Retinal pigment epithelial cell (primary cell): Measurements from ENCODE around the gene ARFGAP1.
"Not testable (repeated sequence)": the region's sequence is repeated elsewhere in the genome, so short reads cannot be mapped to it uniquely, and the experiment has no call there.

ENCODE experiments used
- DNase-seq: peaks from one replicate; pipeline ENCODE4 v3.0.0-alpha.2; 2010; ENCODE audit warnings: low read depth
- H3K4me3 ChIP-seq: 2 replicates; pipeline ENCODE4 v1.5.1; 2011; ENCODE audit warnings: mild to moderate bottlenecking, low read length, control low read depth, moderate library complexity
- TF ChIP-seq, protein P1 (sequence below): conservative IDR thresholded peaks from 2 replicates; pipeline ENCODE4 v1.5.1; 2011; ENCODE audit warnings: low read depth, low read length, control low read depth, inconsistent platforms

The ARFGAP1 gene

DNA sequence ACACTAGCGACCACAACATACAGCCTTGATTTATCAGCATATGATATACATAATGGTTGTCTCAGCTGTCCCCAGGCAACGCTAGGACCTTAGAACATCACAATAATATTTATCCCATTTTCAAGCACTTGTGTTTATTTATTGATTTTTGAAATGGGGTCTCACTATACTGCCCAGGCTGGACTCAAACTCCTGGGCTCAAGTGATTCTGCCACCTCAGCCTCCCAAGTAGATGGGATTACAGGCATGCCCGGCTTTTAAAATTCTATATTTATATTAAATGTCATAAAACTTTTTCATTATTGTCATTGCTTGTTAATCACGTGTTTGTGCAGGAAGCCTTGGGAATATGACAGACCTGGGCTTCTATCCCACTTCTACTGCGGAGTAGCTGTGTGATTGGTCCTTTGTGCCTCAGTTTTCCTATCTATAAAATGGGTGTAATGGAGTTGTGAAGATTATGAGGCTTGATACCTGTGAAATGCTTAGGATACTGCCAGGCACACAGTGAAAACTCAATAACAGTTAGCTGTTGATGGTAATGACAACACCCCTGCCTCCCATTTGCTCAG lies 30.6 kb downstream of the ARFGAP1 start:
- H3K4me3 ChIP-seq, result no peak overlapping the region
- DNase-seq, result no peak
- TF ChIP-seq, protein P1, sequence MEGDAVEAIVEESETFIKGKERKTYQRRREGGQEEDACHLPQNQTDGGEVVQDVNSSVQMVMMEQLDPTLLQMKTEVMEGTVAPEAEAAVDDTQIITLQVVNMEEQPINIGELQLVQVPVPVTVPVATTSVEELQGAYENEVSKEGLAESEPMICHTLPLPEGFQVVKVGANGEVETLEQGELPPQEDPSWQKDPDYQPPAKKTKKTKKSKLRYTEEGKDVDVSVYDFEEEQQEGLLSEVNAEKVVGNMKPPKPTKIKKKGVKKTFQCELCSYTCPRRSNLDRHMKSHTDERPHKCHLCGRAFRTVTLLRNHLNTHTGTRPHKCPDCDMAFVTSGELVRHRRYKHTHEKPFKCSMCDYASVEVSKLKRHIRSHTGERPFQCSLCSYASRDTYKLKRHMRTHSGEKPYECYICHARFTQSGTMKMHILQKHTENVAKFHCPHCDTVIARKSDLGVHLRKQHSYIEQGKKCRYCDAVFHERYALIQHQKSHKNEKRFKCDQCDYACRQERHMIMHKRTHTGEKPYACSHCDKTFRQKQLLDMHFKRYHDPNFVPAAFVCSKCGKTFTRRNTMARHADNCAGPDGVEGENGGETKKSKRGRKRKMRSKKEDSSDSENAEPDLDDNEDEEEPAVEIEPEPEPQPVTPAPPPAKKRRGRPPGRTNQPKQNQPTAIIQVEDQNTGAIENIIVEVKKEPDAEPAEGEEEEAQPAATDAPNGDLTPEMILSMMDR, result no peak

DNA sequence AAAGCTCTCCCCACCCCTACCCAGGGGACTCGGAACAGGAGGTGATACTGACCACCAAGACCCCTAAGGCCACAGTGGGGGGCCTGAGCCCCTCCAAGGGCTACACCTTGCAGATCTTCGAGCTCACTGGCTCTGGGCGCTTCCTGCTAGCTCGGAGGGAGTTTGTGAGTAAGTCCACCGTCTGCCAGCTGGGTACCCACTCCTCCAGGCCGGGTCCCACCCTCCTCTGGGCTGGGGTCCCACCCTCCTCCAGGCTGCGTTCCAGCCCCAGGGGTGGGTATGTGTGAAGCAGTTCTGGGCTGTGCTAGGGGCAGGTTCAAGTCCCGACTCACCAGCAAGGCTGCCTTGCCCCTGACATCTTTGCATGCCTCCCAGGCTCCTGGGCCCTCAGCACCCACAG lies 32.8 kb downstream of the ARFGAP1 start:
- TF ChIP-seq, protein P1, result no peak
- no peak overlapping the region for H3K4me3 ChIP-seq
- DNase-seq, result no peak

DNA sequence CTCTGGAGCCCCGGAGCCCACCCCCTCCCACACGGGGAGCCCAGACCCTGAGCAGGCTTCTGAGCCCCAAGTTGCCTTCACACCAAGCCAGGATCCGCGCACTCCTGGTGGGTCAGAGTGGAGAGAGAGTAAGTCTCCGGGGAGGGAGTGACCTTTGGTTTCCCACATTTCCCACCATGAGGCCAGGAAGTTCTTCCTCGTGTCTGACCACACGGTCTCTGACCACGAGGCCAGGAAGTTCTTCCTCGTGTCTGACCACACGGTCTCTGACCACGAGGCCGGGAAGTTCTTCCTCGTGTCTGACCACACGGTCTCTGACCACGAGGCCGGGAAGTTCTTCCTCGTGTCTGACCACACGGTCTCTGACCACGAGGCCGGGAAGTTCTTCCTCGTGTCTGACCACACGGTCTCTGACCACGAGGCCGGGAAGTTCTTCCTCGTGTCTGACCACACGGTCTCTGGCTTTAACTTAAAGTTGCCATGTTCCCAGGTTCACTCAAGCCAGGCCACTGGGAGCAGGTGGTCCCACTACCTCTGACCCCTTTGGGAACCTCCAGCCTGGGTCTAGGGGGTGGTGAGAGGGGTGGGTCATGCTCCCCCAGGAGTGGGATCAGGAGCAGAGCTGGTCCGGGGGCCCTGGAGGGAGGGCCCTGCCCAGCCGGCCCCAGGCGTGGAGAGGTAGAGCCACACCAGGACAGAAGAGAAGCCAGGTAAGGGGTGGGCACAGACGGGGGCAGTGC lies 33.5 kb downstream of the ARFGAP1 start:
- not testable (repeated sequence) for H3K4me3 ChIP-seq, DNase-seq

DNA sequence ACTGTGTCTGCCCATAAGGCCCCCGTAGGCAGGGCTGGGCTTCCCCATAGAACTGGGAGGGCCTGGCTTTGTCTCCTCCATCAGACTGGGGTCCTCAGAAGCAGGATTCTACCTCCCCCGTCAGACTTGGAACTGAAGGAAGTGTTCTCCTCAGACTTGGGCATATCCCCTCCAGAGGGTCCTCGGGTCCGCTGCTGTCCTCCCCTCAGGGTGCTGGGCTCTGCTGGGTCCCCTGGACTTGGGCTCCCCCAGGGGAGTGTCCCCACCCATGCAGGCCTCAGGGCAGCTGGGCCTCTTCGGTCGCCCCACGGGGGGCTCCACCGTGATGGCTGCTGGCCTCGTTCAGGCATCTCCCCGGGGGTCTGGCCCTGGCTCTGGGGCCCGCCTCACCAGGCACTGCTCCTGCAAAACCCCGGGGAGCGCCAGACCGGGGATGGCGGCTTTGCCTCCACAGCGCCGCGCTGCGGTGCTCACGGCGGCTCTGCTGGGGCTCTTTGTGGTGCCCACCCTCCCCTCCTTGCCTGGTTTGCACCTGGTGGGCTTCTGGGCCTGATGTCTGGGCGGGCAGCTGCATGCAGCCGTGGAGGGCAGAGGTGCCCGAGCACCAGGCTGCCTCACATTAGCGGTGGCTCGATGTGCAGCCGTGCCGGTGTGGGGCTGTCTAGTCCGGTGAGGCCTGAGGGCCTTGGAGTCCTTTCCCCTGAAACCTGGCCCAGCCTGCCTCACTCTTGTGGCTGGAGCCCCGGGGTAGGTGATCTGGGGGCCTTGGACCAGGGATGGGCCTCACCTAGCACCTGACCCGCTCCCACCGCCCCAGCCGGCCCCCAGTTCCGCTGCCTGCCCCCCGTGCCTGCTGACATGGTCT lies 34.3 kb downstream of the ARFGAP1 start:
- H3K4me3 ChIP-seq, result no peak overlapping the region
- TF ChIP-seq, protein P1, result no peak
- no peak for DNase-seq

DNA sequence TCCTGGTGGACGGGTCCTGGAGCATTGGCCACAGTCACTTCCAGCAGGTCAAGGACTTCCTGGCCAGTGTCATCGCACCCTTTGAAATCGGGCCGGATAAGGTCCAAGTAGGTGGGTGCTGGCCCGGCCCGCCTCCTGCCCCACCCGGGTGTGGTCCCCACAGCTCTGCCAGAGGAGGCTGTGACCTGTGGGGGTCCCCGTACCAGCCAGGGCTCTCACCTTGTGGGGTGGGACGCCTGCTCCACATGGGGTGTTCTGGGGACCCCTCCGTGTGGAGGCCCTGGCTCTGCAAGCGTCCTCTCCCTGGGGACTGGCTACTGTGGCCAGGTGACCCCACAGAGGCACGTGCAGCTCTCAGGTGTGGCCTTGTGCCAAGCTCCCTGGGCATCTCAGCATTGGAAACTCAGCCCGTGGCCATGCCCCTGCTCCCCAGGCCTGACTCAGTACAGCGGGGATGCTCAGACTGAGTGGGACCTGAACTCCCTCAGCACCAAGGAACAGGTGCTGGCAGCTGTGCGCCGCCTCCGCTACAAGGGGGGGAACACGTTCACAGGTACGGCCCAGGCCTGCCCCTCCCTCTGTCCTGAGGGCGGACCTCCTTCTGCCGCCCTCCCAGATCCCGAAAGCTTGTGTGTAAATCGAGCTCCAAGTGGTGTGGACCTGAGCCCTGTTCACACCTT lies 35.1 kb downstream of the ARFGAP1 start:
- TF ChIP-seq, protein P1, result no peak
- H3K4me3 ChIP-seq, result no peak overlapping the region
- DNase-seq, result no peak

DNA sequence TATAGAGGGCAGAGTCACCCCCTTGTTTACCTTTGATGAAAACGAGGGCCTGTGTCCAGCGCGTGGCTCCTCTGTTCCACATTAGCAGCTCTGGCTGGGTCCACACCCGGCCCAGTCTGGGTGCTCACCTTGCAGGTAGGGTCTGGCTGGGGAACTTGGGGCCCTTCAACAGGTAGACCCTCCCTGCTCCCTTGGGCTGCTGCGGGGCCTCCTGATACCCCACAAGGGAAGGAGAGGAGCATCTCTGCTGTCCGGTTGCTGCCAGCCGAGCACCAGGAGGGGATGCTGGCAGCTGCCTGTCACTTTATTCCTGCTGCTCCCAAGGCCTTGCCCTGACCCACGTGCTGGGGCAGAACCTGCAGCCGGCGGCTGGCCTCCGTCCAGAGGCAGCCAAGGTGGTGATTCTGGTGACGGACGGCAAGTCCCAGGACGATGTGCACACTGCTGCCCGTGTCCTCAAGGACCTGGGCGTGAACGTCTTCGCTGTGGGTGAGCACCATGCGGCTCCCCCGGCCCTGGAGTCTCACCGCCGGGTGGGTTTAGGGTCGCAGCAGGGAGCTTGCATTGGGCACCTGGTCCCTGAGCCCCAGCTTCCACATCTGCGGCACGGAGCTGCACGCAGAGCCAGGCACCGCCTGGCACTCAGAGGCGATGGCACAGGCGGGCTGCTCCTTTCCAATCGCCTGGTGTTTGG lies 35.8 kb downstream of the ARFGAP1 start:
- DNase-seq, result no peak
- H3K4me3 ChIP-seq, result no peak overlapping the region
- TF ChIP-seq, protein P1, result no peak
